Neural progenitor cell (in vitro differentiated cells): ENCODE data around the gene UEVLD. TPM values are rescaled to one million over a fixed set of nuclear protein-coding genes. Genes with fewer than 3 reads are reported as not detected.

Experiments used
- DNase-seq: peaks from one replicate; pipeline ENCODE4 v3.0.0-alpha.2; 2016; ENCODE audit warnings: low spot score
- H2AFZ ChIP-seq: fragments of 200-600 bp; sonication (generic); replicated peaks from 2 replicates; pipeline ENCODE4 v1.6.1; 2016; ENCODE audit warnings: antibody characterized with exemption
- H3F3A ChIP-seq: fragments of 200-600 bp; sonication (generic); 2 replicates; pipeline ENCODE4 v1.6.1; 2016; ENCODE audit warnings: antibody characterized with exemption, low read depth
- H3K27ac ChIP-seq: fragments of 200-600 bp; sonication (generic); 2 replicates; pipeline ENCODE4 v1.5.1; 2016; ENCODE audit warnings: mild to moderate bottlenecking
- H3K27me3 ChIP-seq: fragments of 200-600 bp; sonication (generic); 2 replicates; pipeline ENCODE4 v1.6.1; 2016; ENCODE audit warnings: mild to moderate bottlenecking, moderate library complexity
- H3K36me3 ChIP-seq: fragments of 200-600 bp; sonication (generic); 2 replicates; pipeline ENCODE4 v1.5.1; 2016
- H3K4me1 ChIP-seq: fragments of 200-600 bp; sonication (generic); 2 replicates; pipeline ENCODE4 v1.6.1; 2016; ENCODE audit warnings: mixed run types
- H3K4me2 ChIP-seq: fragments of 200-600 bp; sonication (generic); 2 replicates; pipeline ENCODE4 v1.6.1; 2016
- H3K4me3 ChIP-seq: fragments of 200-600 bp; sonication (generic); 2 replicates; pipeline ENCODE4 v1.5.1; 2016
- H3K79me2 ChIP-seq: fragments of 200-600 bp; sonication (generic); 2 replicates; pipeline ENCODE4 v1.6.1; 2016; ENCODE audit warnings: low read depth
- H3K9ac ChIP-seq: fragments of 200-600 bp; sonication (generic); 2 replicates; pipeline ENCODE4 v1.6.1; 2016
- H3K9me3 ChIP-seq: fragments of 200-600 bp; sonication (generic); 2 replicates; pipeline ENCODE4 v1.5.1; 2016; ENCODE audit warnings: low read depth
- H4K20me1 ChIP-seq: fragments of 200-600 bp; sonication (generic); 2 replicates; pipeline ENCODE4 v1.6.1; 2016; ENCODE audit warnings: low read depth
- H3K27ac Mint-ChIP-seq: 3 replicates; pipeline ENCODE4 v1.8.0; 2021; ENCODE audit warnings: mixed read lengths
- H3K27me3 Mint-ChIP-seq: 2 replicates; pipeline ENCODE4 v1.8.0; 2022; ENCODE audit warnings: low read depth, mild to moderate bottlenecking, inconsistent platforms, moderate library complexity, mixed read lengths; ENCODE audit not compliant: insufficient read depth
- H3K36me3 Mint-ChIP-seq: 3 replicates; pipeline ENCODE4 v1.8.0; 2021; ENCODE audit warnings: mixed read lengths
- H3K4me1 Mint-ChIP-seq: 3 replicates; pipeline ENCODE4 v1.8.0; 2021; ENCODE audit warnings: mixed read lengths
- H3K4me3 Mint-ChIP-seq: 3 replicates; pipeline ENCODE4 v1.8.0; 2021; ENCODE audit warnings: mild to moderate bottlenecking, moderate library complexity, mixed read lengths
- H3K9me3 Mint-ChIP-seq: 3 replicates; pipeline ENCODE4 v1.8.0; 2020; ENCODE audit warnings: mixed read lengths
- EZH2 ChIP-seq: fragments of 200-600 bp; sonication (generic); IDR thresholded peaks from 2 replicates; pipeline ENCODE4 v1.6.1; 2017; ENCODE audit warnings: antibody characterized with exemption, mild to moderate bottlenecking, moderate library complexity
- EZH2phosphoT487 ChIP-seq: fragments of 200-600 bp; sonication (generic); IDR thresholded peaks from 2 replicates; pipeline ENCODE4 v1.6.1; 2017; ENCODE audit warnings: antibody characterized with exemption
- total RNA-seq: library from RNA; depleted of rRNA; stranded (reverse); fragments of >200 nt; gene quantifications from 2 replicates; pipeline ENCODE4 v1.2.3, GENCODE V29; 2015; ENCODE audit warnings: low replicate concordance
- TF ChIP-seq, protein P1 (sequence below): fragments of 200-600 bp; sonication (generic); IDR thresholded peaks from 2 replicates; pipeline ENCODE4 v1.5.1; 2017; ENCODE audit warnings: antibody characterized with exemption, mild to moderate bottlenecking

The UEVLD gene
- total RNA-seq, 1 donor from 2014 or later, result 20.4 TPM

DNA sequence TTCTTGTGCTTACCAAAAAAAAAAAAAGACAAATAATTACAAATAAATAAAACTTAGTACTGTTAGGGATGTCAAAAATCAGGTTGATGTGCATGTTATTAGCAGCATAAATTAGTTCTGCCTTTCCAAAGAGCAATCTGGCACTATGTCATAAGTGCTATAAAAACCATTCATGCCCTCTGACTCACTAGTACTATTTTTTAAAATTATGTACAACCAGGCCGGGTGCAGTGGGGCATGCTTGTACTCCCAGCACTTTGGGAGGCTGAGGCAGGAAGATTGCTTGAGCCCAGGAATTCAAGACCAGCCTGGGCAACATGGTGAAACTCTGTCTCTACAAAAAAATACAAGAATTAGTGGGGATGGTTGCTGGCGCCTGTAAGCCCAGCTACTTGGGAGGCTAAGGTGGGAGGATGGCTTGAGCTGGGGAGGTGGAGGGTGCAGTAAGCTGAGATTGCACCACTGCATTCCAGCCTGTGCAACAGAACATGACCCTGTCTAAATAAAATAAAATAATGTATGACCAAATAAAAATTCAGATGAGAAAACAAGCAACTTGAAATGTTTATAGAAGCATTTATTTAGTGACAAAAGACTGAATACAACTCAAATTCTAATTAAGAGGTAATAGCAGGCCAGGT lies 25.3 kb downstream of the UEVLD start:
- Mint-ChIP-seq H3K4me1 (no peaks in the 10 kb centered on the region), H3K27ac (no peak overlapping the region), H3K27me3 (no peaks in the 10 kb centered on the region), H3K4me3 (no peak overlapping the region), H3K36me3 (no peaks in the 10 kb centered on the region), H3K9me3 (no peaks in the 10 kb centered on the region)
- H3K27me3 ChIP-seq, result no peaks in the 10 kb centered on the region
- no peak for TF ChIP-seq EZH2phosphoT487
- no peaks in the 10 kb centered on the region for H3K36me3 ChIP-seq
- no peak overlapping the region for H3K4me3 ChIP-seq
- H3K9me3 ChIP-seq, result no peaks in the 10 kb centered on the region
- no peak overlapping the region for H2AFZ ChIP-seq
- no peaks in the 10 kb centered on the region for H3K4me1 ChIP-seq
- no peak overlapping the region for H3K9ac ChIP-seq
- no peaks in the 10 kb centered on the region for H3F3A ChIP-seq
- H4K20me1 ChIP-seq, result no peaks in the 10 kb centered on the region
- H3K4me2 ChIP-seq, result no peak overlapping the region
- no peak for DNase-seq
- no peaks in the 10 kb centered on the region for H3K79me2 ChIP-seq
- no peak overlapping the region for H3K27ac ChIP-seq

- TF ChIP-seq, protein P1, sequence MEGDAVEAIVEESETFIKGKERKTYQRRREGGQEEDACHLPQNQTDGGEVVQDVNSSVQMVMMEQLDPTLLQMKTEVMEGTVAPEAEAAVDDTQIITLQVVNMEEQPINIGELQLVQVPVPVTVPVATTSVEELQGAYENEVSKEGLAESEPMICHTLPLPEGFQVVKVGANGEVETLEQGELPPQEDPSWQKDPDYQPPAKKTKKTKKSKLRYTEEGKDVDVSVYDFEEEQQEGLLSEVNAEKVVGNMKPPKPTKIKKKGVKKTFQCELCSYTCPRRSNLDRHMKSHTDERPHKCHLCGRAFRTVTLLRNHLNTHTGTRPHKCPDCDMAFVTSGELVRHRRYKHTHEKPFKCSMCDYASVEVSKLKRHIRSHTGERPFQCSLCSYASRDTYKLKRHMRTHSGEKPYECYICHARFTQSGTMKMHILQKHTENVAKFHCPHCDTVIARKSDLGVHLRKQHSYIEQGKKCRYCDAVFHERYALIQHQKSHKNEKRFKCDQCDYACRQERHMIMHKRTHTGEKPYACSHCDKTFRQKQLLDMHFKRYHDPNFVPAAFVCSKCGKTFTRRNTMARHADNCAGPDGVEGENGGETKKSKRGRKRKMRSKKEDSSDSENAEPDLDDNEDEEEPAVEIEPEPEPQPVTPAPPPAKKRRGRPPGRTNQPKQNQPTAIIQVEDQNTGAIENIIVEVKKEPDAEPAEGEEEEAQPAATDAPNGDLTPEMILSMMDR, result no peak
- no peak for TF ChIP-seq EZH2
- no peak for TF ChIP-seq EZH2phosphoT487
- no peaks in the 10 kb centered on the region for H3K9me3 Mint-ChIP-seq
- H3K9ac ChIP-seq, result no peak overlapping the region
- H3K4me1 Mint-ChIP-seq, result no peaks in the 10 kb centered on the region
- no peaks in the 10 kb centered on the region for H3F3A ChIP-seq
- H3K4me3 ChIP-seq, result no peak overlapping the region
- H3K27me3 Mint-ChIP-seq, result no peaks in the 10 kb centered on the region
- H3K27ac Mint-ChIP-seq, result no peak overlapping the region
- H3K27ac ChIP-seq, result no peak overlapping the region
- H4K20me1 ChIP-seq, result no peaks in the 10 kb centered on the region
- no peak for DNase-seq
- H3K4me3 Mint-ChIP-seq, result no peak overlapping the region
- H2AFZ ChIP-seq, result no peak overlapping the region
- no peak overlapping the region for H3K4me2 ChIP-seq
- no peaks in the 10 kb centered on the region for H3K79me2 ChIP-seq
- no peaks in the 10 kb centered on the region for H3K36me3 Mint-ChIP-seq
- no peaks in the 10 kb centered on the region for H3K27me3 ChIP-seq
- no peaks in the 10 kb centered on the region for H3K9me3 ChIP-seq
- no peaks in the 10 kb centered on the region for H3K36me3 ChIP-seq
- H3K4me1 ChIP-seq, result no peaks in the 10 kb centered on the region
These were observed 40.5 kb downstream of the UEVLD start for GRCh38 chr11:18548001-18548400.

GRCh38 chr11:18540207-18541009 lies 48.1 kb downstream of the UEVLD start:
- Histone ChIP-seq H3K79me2 (no peaks in the 10 kb centered on the region), H3K27ac (no peak overlapping the region), H3K36me3 (no peaks in the 10 kb centered on the region), H3K9ac (no peak overlapping the region), H3K9me3 (no peaks in the 10 kb centered on the region), H4K20me1 (no peaks in the 10 kb centered on the region), H3F3A (no peaks in the 10 kb centered on the region), H3K4me3 (no peak overlapping the region), H3K27me3 (no peaks in the 10 kb centered on the region), H3K4me2 (no peak overlapping the region), H3K4me1 (no peaks in the 10 kb centered on the region), H2AFZ (no peak overlapping the region)
- no peak overlapping the region for H3K4me3 Mint-ChIP-seq
- H3K27me3 Mint-ChIP-seq, result no peaks in the 10 kb centered on the region
- H3K27ac Mint-ChIP-seq, result no peak overlapping the region
- TF ChIP-seq, protein P1, result peak; percentile 46
- no peak for TF ChIP-seq EZH2
- TF ChIP-seq EZH2phosphoT487, result no peak
- no peaks in the 10 kb centered on the region for H3K36me3 Mint-ChIP-seq
- H3K9me3 Mint-ChIP-seq, result no peaks in the 10 kb centered on the region
- DNase-seq, result peak; percentile 12
- no peaks in the 10 kb centered on the region for H3K4me1 Mint-ChIP-seq

DNA sequence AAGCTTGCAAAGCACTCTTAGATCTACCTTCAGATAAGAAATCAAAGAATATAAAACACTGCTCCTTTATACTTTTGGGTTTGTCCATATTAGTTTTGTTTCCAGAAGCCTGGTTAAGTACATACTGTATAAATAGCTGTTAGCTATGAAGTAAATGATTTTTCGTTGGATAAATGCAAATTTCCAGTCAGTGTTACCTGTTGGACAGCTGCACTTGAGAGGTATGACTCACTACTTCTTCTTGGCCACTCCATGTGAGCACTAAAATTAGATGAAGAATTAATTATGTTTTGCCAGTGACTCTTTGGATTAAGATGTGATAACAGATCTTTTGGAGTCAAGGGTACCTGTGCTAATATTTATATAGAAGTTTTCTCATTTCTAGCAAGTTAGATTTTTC lies 52.3 kb downstream of the UEVLD start:
- no peaks in the 10 kb centered on the region for H3K36me3 ChIP-seq
- no peaks in the 10 kb centered on the region for H3K4me1 Mint-ChIP-seq

More for the DNA sequence above, 52.3 kb downstream of the UEVLD start:
- Mint-ChIP-seq H3K36me3 (no peaks in the 10 kb centered on the region), H3K27ac (no peak overlapping the region), H3K4me3 (no peak overlapping the region), H3K27me3 (no peaks in the 10 kb centered on the region), H3K9me3 (no peaks in the 10 kb centered on the region)
- H3K4me2 ChIP-seq, result no peak overlapping the region
- no peaks in the 10 kb centered on the region for H3K9me3 ChIP-seq
- no peaks in the 10 kb centered on the region for H3K79me2 ChIP-seq
- no peak overlapping the region for H3K27ac ChIP-seq
- H3K4me1 ChIP-seq, result no peaks in the 10 kb centered on the region
- no peak overlapping the region for H3K4me3 ChIP-seq
- H3K9ac ChIP-seq, result no peak overlapping the region
- no peaks in the 10 kb centered on the region for H3K27me3 ChIP-seq
- DNase-seq, result no peak
- H4K20me1 ChIP-seq, result no peaks in the 10 kb centered on the region
- no peaks in the 10 kb centered on the region for H3F3A ChIP-seq
- TF ChIP-seq EZH2phosphoT487 (no peak), EZH2 (no peak)
- TF ChIP-seq, protein P1, result no peak
- H2AFZ ChIP-seq, result no peak overlapping the region
